Measurements from ENCODE around the gene SPATS2L.

The SPATS2L gene

GRCh38 chr2:200308546-200309295 lies 2.2 kb downstream of the SPATS2L start:
- intact Hi-C loops (cut with DNase I; ENCODE audit: low total_unique reads) = loop anchor here (5.0 kb wide), 1 partner anchor 49 kb away; no protein-coding TSS in a partner anchor
- peak overlapping the region; percentile 75 to 89 for H3K4me3 ChIP-seq
- H3K27me3 ChIP-seq = no peaks in the 10 kb centered on the region
- peaks cover 0 to 60% (median 29%) of the 10 kb centered on the region in 4 donors for H3K4me1 ChIP-seq
- no peaks in the 10 kb centered on the region for H3K36me3 ChIP-seq
- H3K27ac ChIP-seq = peak overlapping the region; percentile 87 to 96
- no peak for TF ChIP-seq CTCF (IDR thresholded peaks at IDR 0.05)
- no peaks in the 10 kb centered on the region for H3K9me3 ChIP-seq
- DNase-seq = no peak

GRCh38 chr2:200309296-200310049 lies 3.0 kb downstream of the SPATS2L start:
- H3K36me3 ChIP-seq = no peaks in the 10 kb centered on the region
- DNase-seq = no peak
- H3K4me1 ChIP-seq = peaks cover 0 to 60% (median 29%) of the 10 kb centered on the region in 4 donors
- no peak for TF ChIP-seq CTCF (IDR thresholded peaks at IDR 0.05)
- intact Hi-C loops (cut with DNase I; ENCODE audit: low total_unique reads) = loop anchor here (5.0 kb wide), 1 partner anchor 48 kb away; no protein-coding TSS in a partner anchor
- H3K27ac ChIP-seq = peak overlapping the region in 1 of 2 donors; percentile 87
- H3K4me3 ChIP-seq = no peak overlapping the region
- no peaks in the 10 kb centered on the region for H3K27me3 ChIP-seq
- no peaks in the 10 kb centered on the region for H3K9me3 ChIP-seq

- Histone ChIP-seq H3K4me1 (peaks cover 0 to 61% (median 26%) of the 10 kb centered on the region in 4 donors), H3K27ac (no peak overlapping the region)
- intact Hi-C loops (cut with DNase I; ENCODE audit: low total_unique reads) = no loop called here
Observed at GRCh38 chr2:200310545-200310971, 4.1 kb downstream of the SPATS2L start.

GRCh38 chr2:200311139-200311538 lies 4.6 kb downstream of the SPATS2L start:
- no peaks in the 10 kb centered on the region for H3K27me3 ChIP-seq
- intact Hi-C loops (cut with DNase I; ENCODE audit: low total_unique reads) = no loop called here

More at GRCh38 chr2:200310545-200310971, 4.1 kb downstream of the SPATS2L start:
- Histone ChIP-seq H3K27me3 (no peaks in the 10 kb centered on the region), H3K36me3 (no peaks in the 10 kb centered on the region), H3K4me3 (no peak overlapping the region), H3K9me3 (no peaks in the 10 kb centered on the region)
- no peak for DNase-seq
- no peak for TF ChIP-seq CTCF (IDR thresholded peaks at IDR 0.05)

More at GRCh38 chr2:200311139-200311538, 4.6 kb downstream of the SPATS2L start:
- H3K4me3 ChIP-seq = no peak overlapping the region
- H3K27ac ChIP-seq = no peak overlapping the region
- H3K4me1 ChIP-seq = peaks cover 0 to 64% (median 26%) of the 10 kb centered on the region in 4 donors
- no peaks in the 10 kb centered on the region for H3K36me3 ChIP-seq
- H3K9me3 ChIP-seq = no peaks in the 10 kb centered on the region
- TF ChIP-seq CTCF (IDR thresholded peaks at IDR 0.05) = no peak
- no peak for DNase-seq

Data from tibial artery (tissue), 4 donors.